ENCODE measurements around the gene TSTD1. TPM values are rescaled to one million over a fixed set of nuclear protein-coding genes. Genes with fewer than 3 reads are reported as not detected.
"Not testable (repeated sequence)": the region's sequence is repeated elsewhere in the genome, so short reads cannot be mapped to it uniquely, and the experiment has no call there.

TSTD1 gene
- total and polyA plus RNA-seq, 12 donors: 46.3 to 280 (median 93.3) TPM

DNA sequence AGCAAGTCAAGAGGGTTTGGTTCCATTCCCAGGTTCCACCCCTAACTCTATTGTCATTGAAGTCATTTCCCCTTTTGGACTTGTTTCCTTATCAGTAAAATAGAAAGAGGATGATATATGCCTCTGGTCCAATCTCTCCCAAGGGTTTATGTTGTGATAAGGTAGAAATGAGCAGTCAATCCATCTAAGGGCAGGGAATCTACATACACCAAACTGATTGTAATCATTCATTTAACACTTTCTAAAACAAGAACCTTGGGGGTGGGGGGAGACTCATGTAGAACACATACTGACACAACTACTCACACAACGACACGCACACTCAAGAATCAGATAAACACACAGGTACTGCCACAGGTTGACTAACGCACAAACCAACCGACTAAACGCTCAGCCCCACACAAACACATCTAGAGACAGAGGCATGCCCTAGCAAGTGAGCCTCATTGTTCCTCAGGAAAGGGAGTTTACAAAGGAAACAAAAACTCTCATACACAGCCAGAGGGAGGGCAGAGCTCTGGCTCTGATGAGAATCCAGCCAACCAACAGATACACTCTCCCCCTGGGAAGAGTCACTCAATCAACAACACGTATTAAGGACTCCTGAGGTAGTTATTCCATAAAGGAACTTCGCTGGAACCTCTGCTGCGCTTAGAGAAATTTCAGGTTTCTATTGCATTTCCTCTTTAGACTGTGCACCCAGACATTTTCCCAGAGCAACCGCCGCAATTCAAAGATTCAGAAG lies 18.8 kb downstream of the TSTD1 start:
- no peaks in the 10 kb centered on the region for H3K36me3 ChIP-seq (replicated peaks in 1 of 2)
- intact Hi-C loops (cut with DNase I): no loop called here
- H3K27me3 ChIP-seq: no peaks in the 10 kb centered on the region

GRCh38 chr1:161019111-161019660 lies 19.6 kb downstream of the TSTD1 start:
- intact Hi-C loops (cut with DNase I); DNase-seq; H3K36me3 ChIP-seq (replicated peaks in 1 of 2); H3K27me3 ChIP-seq; H3K4me3 ChIP-seq; H3K9me3 ChIP-seq (replicated peaks in 1 of 3): not testable (repeated sequence)
- Histone ChIP-seq H3K4me1 (replicated peaks in 1 of 2) (peaks cover 22 to 44% of the 10 kb centered on the region in 2 donors), H3K27ac (peak overlapping the region in 2 of 5 donors; percentile 72 to 78)
- 84 to 86% (median 85%) methylated on average over 15 of the region's 15 CpGs for WGBS, 4 donors

More for the DNA sequence above, 18.8 kb downstream of the TSTD1 start:
- Histone ChIP-seq H3K4me3 (peak overlapping the region in 3 of 4 donors; percentile 41 to 79 (median 74)), H3K9me3 (replicated peaks in 1 of 3) (no peaks in the 10 kb centered on the region), H3K27ac (peak overlapping the region; percentile 12 to 78 (median 64)), H3K4me1 (replicated peaks in 1 of 2) (peaks cover 15 to 37% of the 10 kb centered on the region in 2 donors)
- peak in 1 of 7 donors; percentile 26 for DNase-seq
- 8 to 24% (median 12%) methylated on average over 10 of the region's 10 CpGs for WGBS, 4 donors
- TF ChIP-seq CTCF (IDR thresholded peaks at IDR 0.05): no peak
- peak in 1 of 2 donors; percentile 29 for TF ChIP-seq POLR2A (IDR thresholded peaks at IDR 0.05)

DNA sequence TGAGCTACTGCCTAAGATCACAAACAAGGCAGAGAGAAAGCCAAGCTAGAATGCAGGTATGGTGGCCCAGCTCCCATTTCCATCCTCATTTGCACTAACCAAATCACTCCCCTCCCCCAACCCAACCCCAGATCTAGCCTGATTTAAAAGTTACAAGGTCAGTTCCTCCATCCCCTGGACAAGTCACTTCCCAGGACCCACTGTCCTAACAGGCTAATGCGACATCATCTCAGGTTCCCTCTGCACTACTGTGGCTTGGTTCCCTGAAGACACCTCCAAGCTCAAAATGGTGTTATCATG lies 20.2 kb downstream of the TSTD1 start:
- Histone ChIP-seq H3K9me3 (replicated peaks in 1 of 3) (no peaks in the 10 kb centered on the region), H3K27me3 (no peaks in the 10 kb centered on the region), H3K36me3 (replicated peaks in 1 of 2) (no peaks in the 10 kb centered on the region), H3K27ac (peak overlapping the region in 3 of 5 donors; percentile 26 to 72 (median 72)), H3K4me3 (peak overlapping the region in 1 of 4 donors; percentile 14), H3K4me1 (replicated peaks in 1 of 2) (peaks cover 25 to 48% of the 10 kb centered on the region in 2 donors)
- intact Hi-C loops (cut with DNase I): no loop called here
- TF ChIP-seq CTCF (IDR thresholded peaks at IDR 0.05) (no peak), POLR2A (IDR thresholded peaks at IDR 0.05) (no peak)
- no peak for DNase-seq
- 69 to 92% (median 81%) methylated on average over 1 of the region's 1 CpG for WGBS, 4 donors

DNA sequence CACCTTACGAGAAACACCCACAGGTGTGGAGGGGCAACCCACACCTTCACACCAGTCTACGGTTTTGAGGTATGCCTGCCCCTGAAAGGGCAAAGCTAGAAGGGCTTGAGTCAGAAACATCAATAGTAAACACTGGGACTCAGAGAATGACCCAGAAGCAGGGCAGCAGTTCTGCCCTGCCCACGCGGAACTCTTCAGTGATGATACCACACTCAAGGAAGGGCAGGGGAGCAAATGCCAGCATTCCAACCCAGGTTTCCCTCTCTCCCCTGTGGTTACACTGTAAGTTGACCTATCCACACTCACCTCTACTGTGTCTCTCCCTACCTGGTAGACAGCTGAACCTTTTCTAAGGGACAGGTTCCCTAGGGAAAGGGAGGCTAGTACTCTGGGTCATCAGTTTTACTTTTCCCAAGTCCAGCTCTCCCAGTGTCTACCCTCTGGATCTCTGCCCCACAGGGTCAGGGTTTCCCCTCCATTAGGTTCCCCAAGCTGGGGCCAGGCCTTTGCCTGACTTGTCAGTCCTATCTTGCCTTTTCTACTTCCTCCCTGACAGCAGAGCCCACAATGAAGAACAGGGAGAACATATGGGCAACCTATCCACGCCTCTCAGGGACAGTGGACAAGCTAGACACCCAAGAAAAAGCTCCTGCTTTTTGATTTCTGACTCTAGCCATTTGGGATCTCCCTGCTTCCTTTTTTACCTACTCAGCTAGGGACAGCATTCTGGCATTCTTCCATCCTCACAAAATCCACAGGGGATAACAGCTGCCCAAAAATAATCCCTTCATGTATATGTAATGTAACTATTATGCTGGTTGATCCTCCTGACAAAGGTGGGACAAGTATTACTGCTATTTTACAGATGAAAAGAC lies 20.8 kb downstream of the TSTD1 start:
- no peaks in the 10 kb centered on the region for H3K27me3 ChIP-seq
- WGBS, 4 donors: 84 to 89% (median 86%) methylated on average over 5 of the region's 5 CpGs
- H3K4me3 ChIP-seq: peak overlapping the region in 1 of 4 donors; percentile 14
- peaks cover 31 to 54% of the 10 kb centered on the region in 2 donors for H3K4me1 ChIP-seq (replicated peaks in 1 of 2)
- H3K36me3 ChIP-seq (replicated peaks in 1 of 2): no peaks in the 10 kb centered on the region
- H3K27ac ChIP-seq: peak overlapping the region in 3 of 5 donors; percentile 26 to 72 (median 29)
- no peak for DNase-seq
- intact Hi-C loops (cut with DNase I): no loop called here
- H3K9me3 ChIP-seq (replicated peaks in 1 of 3): no peaks in the 10 kb centered on the region
- TF ChIP-seq POLR2A (IDR thresholded peaks at IDR 0.05): no peak
- TF ChIP-seq CTCF (IDR thresholded peaks at IDR 0.05): no peak

DNA sequence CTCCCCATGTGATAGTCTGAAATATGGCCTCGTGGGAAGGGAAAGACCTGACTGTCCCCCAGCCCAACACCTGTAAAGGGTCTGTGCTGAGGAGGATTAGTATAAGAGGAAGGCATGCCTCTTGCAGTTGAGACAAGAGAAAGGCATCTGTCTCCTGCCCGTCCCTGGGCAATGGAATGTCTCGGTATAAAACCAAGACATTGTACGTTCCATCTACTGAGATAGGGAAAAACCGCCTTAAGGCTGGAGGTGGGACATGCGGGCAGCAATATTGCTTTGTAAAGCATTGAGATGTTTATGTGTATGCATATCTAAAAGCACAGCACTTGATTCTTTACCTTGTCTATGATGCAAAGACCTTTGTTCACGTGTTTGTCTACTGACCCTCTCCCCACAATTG lies 21.6 kb downstream of the TSTD1 start:
- WGBS, 4 donors: 70 to 87% (median 78%) methylated on average over 5 to 7 of the region's 7 CpGs
- Histone ChIP-seq H3K4me1 (replicated peaks in 1 of 2) (peaks cover 33 to 58% of the 10 kb centered on the region in 2 donors), H3K27ac (peak overlapping the region in 3 of 5 donors; percentile 29 to 46 (median 34))
- H3K9me3 ChIP-seq (replicated peaks in 1 of 3); H3K27me3 ChIP-seq; intact Hi-C loops (cut with DNase I); H3K36me3 ChIP-seq (replicated peaks in 1 of 2); DNase-seq; H3K4me3 ChIP-seq: not testable (repeated sequence)

DNA sequence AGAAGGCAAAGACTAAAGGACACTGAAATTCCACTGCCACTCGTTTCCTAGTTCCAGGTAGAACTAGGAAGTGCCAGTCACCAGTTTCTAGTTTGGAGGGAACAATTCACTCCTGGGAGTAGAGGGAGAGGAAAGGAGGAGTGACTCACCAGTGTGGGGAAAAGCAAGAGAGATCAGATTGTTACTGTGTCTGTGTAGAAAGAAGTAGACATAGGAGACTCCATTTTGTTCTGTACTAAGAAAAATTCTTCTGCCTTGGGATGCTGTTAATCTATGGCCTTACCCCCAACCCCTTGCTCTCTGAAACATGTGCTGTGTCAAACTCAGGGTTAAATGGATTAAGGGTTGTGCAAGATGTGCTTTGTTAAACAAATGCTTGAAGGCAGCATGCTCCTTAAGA lies 22.1 kb downstream of the TSTD1 start:
- H3K36me3 ChIP-seq (replicated peaks in 1 of 2); intact Hi-C loops (cut with DNase I); H3K27me3 ChIP-seq; H3K27ac ChIP-seq; H3K4me3 ChIP-seq; H3K9me3 ChIP-seq (replicated peaks in 1 of 3): not testable (repeated sequence)
- WGBS, 4 donors: 15 to 50% (median 20%) methylated on average over 1 of the region's 1 CpG
- DNase-seq: peak in 1 of 7 donors; percentile 20
- peaks cover 33 to 58% of the 10 kb centered on the region in 2 donors for H3K4me1 ChIP-seq (replicated peaks in 1 of 2)
